Measurements from ENCODE around the gene UBE4B. TPM values are rescaled to one million over a fixed set of nuclear protein-coding genes. Genes with fewer than 3 reads are reported as not detected.

The UBE4B gene
- total RNA-seq, 1 experiment from 2014 or later: 80.8 TPM

DNA sequence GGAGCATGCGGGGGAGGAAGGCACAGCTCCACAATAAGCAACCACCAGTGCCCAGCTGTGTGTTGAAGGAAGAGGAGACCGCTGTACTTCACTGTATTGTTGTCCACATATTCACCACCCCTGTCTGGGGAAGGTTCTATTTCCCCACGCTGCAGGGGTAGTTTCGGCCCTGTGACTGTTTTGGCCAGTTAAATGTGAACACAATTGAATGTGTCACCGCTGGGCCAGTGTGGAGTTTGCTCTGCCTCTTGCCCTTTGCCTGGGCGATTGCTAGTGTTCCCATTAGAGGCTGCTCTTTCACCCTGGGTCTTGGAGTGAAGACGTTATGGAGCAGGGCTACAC, 32.6 kb downstream of the UBE4B start (continued):
- no peak for TF ChIP-seq STAT6 (CRISPR knock-in tag; conservative IDR thresholded peaks at IDR 0.05; ENCODE audit: low read depth)

DNA sequence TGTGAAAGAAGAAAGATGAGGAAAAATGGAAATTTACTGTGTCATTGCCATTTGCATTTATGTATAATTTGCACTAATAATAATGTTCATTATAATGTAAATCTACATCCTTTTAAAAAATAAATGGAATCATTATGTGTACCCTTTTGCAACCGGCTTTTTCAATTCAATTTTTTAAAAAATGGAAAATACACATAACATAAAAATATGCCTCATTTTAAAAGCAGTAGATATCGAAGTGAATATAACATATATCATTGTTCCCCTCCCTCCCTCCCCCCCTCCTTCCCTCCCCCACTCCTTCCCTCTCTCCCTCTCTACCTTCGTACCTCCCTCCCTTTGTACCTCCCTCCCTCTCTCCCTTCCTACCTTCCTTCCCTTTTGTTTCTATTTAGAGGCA, 33.0 kb downstream of the UBE4B start:
- POLR2A ChIA-PET: interaction anchor here (0.6 kb wide), 2 partner anchors 26 to 324 kb away, joined by 3 to 5 read pairs; no protein-coding TSS in a partner anchor
- CTCF ChIA-PET: interaction anchor here (0.6 kb wide), 1 partner anchor 247 kb away, joined by 5 read pairs; no protein-coding TSS in a partner anchor
- Mint-ChIP-seq H3K27ac (peak overlapping the region; percentile 77), H3K9me3 (no peaks in the 10 kb centered on the region), H3K27me3 (ENCODE audit: low read depth) (no peaks in the 10 kb centered on the region), H3K4me1 (peaks cover 29% of the 10 kb centered on the region), H3K36me3 (no peaks in the 10 kb centered on the region), H3K4me3 (no peak overlapping the region)
- TF ChIP-seq ZNF281 (CRISPR knock-in tag; IDR thresholded peaks at IDR 0.05) (no peak), FOXJ3 (CRISPR knock-in tag; IDR thresholded peaks at IDR 0.05; ENCODE audit: borderline replicate concordance) (no peak), MLX (CRISPR knock-in tag; IDR thresholded peaks at IDR 0.05) (no peak), USF1 (CRISPR knock-in tag; IDR thresholded peaks at IDR 0.05) (no peak), TP53 (CRISPR knock-in tag; IDR thresholded peaks at IDR 0.05) (no peak), NR1H2 (CRISPR knock-in tag; IDR thresholded peaks at IDR 0.05) (no peak), IRF2 (CRISPR knock-in tag; IDR thresholded peaks at IDR 0.05; ENCODE audit: borderline replicate concordance, low read depth) (no peak), ERG (CRISPR knock-in tag; IDR thresholded peaks at IDR 0.05) (no peak), ZNF423 (CRISPR knock-in tag; IDR thresholded peaks at IDR 0.05) (no peak), ZNF671 (CRISPR knock-in tag; IDR thresholded peaks at IDR 0.05) (no peak), USF2 (CRISPR knock-in tag; IDR thresholded peaks at IDR 0.05) (no peak), ATF1 (CRISPR knock-in tag; IDR thresholded peaks at IDR 0.05) (no peak)
- TF ChIP-seq, protein P1, sequence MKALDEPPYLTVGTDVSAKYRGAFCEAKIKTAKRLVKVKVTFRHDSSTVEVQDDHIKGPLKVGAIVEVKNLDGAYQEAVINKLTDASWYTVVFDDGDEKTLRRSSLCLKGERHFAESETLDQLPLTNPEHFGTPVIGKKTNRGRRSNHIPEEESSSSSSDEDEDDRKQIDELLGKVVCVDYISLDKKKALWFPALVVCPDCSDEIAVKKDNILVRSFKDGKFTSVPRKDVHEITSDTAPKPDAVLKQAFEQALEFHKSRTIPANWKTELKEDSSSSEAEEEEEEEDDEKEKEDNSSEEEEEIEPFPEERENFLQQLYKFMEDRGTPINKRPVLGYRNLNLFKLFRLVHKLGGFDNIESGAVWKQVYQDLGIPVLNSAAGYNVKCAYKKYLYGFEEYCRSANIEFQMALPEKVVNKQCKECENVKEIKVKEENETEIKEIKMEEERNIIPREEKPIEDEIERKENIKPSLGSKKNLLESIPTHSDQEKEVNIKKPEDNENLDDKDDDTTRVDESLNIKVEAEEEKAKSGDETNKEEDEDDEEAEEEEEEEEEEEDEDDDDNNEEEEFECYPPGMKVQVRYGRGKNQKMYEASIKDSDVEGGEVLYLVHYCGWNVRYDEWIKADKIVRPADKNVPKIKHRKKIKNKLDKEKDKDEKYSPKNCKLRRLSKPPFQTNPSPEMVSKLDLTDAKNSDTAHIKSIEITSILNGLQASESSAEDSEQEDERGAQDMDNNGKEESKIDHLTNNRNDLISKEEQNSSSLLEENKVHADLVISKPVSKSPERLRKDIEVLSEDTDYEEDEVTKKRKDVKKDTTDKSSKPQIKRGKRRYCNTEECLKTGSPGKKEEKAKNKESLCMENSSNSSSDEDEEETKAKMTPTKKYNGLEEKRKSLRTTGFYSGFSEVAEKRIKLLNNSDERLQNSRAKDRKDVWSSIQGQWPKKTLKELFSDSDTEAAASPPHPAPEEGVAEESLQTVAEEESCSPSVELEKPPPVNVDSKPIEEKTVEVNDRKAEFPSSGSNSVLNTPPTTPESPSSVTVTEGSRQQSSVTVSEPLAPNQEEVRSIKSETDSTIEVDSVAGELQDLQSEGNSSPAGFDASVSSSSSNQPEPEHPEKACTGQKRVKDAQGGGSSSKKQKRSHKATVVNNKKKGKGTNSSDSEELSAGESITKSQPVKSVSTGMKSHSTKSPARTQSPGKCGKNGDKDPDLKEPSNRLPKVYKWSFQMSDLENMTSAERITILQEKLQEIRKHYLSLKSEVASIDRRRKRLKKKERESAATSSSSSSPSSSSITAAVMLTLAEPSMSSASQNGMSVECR (CRISPR knock-in tag; IDR thresholded peaks at IDR 0.05; ENCODE audit: borderline replicate concordance): no peak
- TF ChIP-seq, protein P2, sequence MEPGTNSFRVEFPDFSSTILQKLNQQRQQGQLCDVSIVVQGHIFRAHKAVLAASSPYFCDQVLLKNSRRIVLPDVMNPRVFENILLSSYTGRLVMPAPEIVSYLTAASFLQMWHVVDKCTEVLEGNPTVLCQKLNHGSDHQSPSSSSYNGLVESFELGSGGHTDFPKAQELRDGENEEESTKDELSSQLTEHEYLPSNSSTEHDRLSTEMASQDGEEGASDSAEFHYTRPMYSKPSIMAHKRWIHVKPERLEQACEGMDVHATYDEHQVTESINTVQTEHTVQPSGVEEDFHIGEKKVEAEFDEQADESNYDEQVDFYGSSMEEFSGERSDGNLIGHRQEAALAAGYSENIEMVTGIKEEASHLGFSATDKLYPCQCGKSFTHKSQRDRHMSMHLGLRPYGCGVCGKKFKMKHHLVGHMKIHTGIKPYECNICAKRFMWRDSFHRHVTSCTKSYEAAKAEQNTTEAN (CRISPR knock-in tag; IDR thresholded peaks at IDR 0.05): no peak
- ATAC-seq (no peak), DNase-seq (ENCODE audit: low spot score) (no peak)

Measured in WTC11 (cell line).